Stimulated activated CD8-positive, alpha-beta memory T cell treated with anti-CD3 and anti-CD28 coated beads, Interleukin-7, amount 100 ng/mL, for 4 hours (primary cell): ENCODE results near the gene CLDN16.

ENCODE experiments used
- DNase-seq, 2 donors: peaks; one replicate each; pipeline ENCODE4 v3.0.0-alpha.2; 2020; ENCODE audit warnings: low read depth in 2 of 2

Gene CLDN16

GRCh38 chr3:190442240-190442639, 54.3 kb downstream of the CLDN16 start:
- DNase-seq, result no peak

DNA sequence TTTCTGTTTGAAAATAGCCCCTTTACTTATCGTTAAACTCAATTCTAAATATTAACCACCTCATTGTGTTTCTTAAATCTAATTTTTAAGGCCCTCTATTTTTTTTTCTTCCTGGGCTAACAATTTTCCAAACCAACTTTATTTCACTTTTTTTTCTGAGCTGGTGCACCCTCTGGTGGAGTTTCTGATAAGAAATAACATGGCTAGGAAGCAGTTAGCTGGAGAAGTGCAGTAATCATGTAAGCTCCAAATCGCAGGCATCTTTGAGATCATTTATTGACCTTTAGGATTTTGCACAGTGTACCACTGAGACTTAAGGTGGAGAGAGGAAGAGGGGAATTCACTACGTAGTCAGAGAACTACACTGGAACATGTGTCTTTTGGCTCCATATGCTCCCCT, 55.3 kb downstream of the CLDN16 start:
- no peak for DNase-seq

- DNase-seq, result no peak
Observed at GRCh38 chr3:190444006-190444405, 56.0 kb downstream of the CLDN16 start.

DNA sequence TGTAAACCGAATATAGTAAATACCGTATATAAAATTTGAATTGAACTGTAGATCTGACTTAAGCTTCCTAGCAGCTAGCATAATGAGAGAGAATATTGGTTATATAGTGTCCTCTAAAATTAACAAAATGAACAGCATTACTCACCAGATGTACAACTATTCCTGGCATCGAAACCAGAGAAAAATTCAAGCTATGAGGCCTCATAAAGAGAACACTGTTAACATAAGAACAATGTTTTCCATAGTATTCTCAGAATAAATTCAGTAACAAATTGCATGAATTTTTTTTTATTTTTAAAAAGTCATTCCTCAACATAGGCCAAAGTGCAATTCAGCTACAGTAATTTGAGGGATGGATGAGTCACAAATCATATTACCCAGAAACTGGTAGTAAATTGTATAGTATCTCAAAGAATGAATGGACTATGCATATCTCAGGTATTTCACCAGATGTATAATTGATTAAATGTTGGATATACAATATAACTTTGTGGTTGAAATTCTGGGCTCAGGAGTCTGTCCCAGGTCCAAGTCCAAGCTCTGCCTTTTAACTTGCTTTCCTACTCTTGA, 56.7 kb downstream of the CLDN16 start:
- no peak for DNase-seq

- no peak for DNase-seq
Observed at GRCh38 chr3:190446573-190447279, 58.8 kb downstream of the CLDN16 start.

DNA sequence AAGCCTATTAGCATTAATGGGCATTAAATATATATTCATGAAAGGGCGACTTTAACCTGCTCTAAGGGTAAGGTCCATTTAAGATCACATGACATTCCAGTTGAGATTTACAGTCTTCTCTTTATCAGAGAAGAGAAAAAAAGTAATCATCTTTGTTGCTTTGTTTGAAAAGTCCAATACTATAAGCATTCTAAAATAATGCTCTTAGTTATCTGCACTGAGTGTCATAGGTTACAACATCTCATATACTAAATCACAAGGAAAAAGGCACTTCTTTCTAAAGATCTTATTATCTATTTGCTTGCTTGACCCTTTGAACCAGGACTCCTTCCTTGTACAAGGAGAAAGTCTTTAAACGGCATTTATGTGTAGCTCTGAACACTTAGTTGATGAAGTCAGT, 60.3 kb downstream of the CLDN16 start:
- no peak for DNase-seq

DNA sequence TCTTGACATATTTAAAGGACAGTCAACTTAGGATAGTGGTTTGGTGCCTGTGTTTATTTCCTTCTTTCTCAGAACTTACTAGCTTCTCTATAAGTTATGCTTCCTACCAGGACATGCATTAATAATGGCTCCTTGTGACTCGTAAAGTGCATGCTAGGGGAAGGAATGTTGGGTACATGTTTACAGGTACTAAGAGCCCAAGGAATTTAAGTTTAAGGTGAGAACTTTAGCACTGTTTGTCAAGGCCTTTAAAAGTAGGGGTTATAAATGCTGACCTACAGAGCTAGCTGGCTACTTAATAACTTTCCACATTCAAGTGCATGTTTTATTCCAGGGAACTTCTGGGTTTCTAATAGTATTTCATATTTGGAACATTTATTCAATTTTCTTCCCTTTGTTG, 61.8 kb downstream of the CLDN16 start, which contains the start of gene TMEM207:
TMEM207 (minus strand) TSS at position 101 of the 400 bp plus-strand sequence; CDS start at position 9, 92 bp downstream.
- DNase-seq, result no peak

- DNase-seq, result no peak
Observed at GRCh38 chr3:190455828-190456227, 67.9 kb downstream of the CLDN16 start.

GRCh38 chr3:190456770-190457169, 68.8 kb downstream of the CLDN16 start:
- no peak for DNase-seq

- DNase-seq, result no peak
Observed at GRCh38 chr3:190458040-190458439, 70.1 kb downstream of the CLDN16 start.
